Stimulated activated CD8-positive, alpha-beta memory T cell treated with anti-CD3 and anti-CD28 coated beads, Interleukin-15, amount 100 ng/mL, for 48 hours (primary cell): ENCODE data around the gene SLC13A1.

ENCODE experiments used
- DNase-seq, 2 donors: peaks; one replicate each; pipeline ENCODE4 v3.0.0-alpha.2; 2020; ENCODE audit warnings: low read depth in 2 of 2

SLC13A1 gene

DNA sequence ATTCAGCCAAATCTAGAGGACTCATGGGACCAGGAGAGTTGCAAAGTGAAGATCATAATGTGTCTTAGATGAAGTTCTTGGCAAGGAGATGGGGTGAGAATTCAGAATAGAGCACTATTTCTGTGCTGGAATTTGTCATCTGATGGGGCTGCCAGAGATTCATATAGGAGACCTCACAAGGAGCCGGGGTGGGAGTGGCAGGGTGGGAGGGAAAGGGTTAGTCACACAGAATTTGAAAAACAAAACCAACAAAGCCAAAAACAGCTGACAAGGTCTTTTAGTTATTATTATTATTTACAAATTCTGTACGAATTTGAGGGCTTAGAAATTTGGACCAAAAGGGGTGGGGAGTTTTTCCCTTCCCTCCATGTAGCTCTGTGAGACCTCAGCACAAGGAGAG is 1.7 kb downstream of the SLC13A1 start:
- no peak for DNase-seq

DNA sequence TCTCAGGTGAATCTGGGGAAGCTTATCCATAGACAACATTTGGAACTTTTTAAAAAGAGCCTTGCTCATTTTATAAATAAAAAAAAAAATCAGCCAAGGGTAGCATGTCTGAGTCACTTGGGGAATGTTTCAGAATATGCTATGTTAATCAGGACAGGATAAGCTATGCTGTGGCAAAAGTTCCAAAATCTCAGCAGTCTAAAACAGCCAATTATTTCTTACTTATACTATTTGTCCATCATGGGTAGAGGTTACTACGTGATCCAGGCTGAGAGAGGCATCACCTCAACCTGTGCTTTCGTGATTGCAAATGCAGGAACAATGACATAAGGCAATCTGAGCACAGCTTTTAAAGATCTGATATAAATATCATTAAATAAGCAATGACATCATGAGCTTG is 6.5 kb downstream of the SLC13A1 start:
- no peak for DNase-seq

DNA sequence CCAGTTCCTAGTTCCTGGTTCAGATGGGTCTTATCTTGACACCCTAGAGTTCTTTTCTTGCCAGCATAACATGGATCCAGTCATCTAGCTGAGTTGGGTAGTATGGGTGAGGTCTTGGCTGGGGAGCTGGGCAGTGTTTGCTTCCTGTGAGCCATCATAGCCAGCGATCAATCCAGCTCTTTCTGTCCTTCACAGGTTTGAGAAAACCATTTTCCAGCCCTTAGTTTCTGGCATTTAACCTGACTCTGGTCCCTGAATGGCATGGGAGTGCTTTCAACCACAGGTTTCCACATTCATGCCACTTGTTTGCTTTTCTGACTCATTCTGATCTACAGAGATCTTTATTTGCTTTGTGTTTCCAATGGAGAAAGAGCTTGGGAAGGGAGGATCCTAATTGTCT is 8.6 kb downstream of the SLC13A1 start:
- no peak for DNase-seq

DNA sequence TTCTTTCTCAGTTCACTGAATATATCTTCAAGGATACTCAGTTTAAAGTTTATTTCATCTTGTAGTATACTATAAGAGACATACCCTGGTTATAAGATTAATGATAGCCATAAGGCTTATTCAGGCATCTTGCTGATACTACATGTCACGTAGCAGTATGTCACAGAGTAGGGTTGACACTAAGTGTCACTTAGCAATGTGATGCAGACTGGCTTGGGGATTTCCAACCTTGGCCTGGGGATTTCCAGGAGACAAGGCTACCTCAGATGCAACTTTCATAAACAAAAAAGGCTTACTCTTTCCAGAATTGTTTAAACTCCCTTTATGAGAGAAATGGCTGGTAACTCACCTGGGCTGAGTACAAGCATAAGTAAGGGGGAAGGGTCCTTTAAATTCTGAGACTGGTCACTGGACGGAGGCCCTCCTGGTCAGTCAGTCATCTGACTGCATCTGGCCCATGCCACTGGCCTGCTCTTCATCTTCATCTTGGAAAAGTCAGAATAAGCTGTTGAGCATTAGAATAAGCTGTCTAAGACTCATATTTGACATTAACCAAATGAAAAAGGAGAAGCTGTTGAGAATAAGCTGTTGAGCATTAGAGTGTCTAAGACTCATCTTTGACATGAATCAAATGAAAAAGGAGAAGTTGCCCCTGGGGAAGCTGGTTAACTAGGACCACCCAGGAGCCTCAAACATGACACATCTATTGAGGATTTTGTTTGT is 9.5 kb downstream of the SLC13A1 start:
- DNase-seq, result no peak

- DNase-seq, result no peak
Measured at GRCh38 chr7:123185756-123186155, 14.0 kb downstream of the SLC13A1 start.

DNA sequence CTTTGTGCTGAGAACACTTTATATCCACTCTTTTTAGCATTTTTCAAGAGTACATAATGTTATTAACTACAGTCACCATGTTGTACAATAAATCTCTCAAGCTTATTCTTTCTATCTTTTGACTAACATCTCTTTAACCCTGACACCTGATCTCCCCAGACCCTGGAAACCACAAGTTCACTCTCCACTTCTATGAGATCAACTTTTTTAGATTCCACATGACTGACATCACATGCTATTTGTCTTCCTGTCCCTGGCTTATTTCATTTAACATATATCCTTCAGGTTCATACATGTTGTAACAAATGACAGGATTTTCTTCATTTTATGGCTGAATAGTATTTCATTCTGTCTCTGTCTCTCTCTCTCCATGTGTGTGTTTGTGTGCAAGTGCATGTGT is 15.5 kb downstream of the SLC13A1 start:
- DNase-seq, result no peak

- DNase-seq, result no peak
Measured at GRCh38 chr7:123183431-123183830, 16.3 kb downstream of the SLC13A1 start.

DNA sequence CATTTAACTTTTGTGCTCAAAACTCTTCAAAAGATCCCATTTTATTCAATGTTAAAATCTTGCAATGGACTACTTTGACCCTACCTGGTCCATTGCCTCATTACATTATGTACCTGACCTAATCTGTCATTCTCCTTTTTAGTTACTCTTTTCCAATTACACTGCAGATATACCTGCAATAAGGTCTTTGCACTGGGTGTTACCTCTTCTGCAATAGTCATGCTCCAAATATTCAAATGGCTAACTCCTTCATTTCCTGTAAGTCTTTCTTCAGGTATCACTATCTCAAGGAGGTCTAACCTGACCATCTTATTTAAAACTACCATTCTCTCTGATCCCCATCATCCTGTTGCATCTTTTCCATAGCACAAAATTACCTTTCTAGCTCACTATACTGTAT is 22.3 kb downstream of the SLC13A1 start:
- no peak for DNase-seq

GRCh38 chr7:123170333-123171246 is 29.2 kb downstream of the SLC13A1 start:
- DNase-seq, result no peak

DNA sequence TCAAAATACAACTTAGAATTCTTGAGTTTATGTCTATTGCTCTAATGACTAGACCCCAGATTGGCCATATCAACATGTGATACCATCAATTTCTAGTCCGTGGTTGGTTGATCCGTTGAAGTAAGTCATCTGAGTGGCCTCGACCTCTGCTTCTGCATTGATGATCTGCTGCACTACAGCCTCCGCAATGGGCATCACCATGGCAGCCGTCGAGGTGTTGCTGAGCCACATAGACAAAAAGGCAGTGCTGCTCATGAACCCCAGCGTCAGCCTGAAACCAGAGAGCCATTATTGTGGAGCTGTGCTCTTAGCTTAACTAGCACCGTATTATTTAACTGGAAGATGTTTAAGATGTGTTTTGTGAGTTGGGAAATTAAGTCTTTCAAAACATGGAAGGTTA is 30.7 kb downstream of the SLC13A1 start:
- DNase-seq, result no peak

GRCh38 chr7:123157606-123158005 is 42.2 kb downstream of the SLC13A1 start:
- DNase-seq, result no peak

DNA sequence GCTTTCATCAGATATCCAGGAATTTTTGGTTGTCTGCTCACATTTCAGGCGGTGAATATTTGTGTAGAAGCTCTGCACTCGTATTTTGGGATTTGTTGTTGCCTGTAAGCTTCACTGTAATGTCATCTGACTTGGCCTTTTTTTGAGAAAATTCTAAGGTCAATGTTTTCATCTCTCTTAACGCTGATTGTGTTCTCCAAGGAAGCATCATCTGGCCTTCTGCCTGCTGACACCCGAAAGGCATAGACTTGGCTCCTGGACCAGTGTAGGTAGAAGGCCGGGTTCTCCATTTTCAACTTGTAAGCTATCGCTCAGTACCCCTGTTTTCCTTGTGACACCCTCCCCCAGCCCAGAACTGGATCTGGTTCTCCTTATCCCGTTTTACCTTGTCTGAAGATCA is 44.2 kb downstream of the SLC13A1 start:
- DNase-seq, result no peak

DNA sequence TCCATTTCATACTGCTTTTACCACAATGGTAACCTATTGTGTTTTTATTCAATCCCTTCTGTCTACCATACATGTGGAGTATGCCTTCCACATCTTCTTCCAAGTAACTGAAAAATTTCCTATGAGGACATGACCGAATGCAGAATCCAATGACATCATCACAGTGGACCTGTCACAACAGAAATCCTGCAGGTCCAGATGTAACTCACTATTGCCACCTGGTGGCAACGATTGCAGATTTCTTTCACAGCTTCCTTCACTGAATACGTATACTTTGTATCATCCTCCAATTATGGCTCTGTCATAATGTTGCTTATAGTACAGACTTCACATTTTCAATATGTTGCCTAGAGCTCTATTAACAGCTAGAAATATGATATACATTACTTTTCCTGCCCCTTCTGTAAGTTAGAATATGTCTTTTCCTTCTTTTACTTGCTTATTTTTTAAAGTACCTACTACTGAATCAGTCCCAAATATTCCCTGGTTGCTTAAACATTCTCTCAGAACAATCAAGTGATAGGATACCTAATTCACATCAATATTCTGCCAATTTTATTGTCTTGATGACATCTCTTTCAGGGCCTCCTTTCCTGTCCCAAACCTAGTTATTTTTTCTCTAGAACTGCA is 45.4 kb downstream of the SLC13A1 start:
- no peak for DNase-seq

DNA sequence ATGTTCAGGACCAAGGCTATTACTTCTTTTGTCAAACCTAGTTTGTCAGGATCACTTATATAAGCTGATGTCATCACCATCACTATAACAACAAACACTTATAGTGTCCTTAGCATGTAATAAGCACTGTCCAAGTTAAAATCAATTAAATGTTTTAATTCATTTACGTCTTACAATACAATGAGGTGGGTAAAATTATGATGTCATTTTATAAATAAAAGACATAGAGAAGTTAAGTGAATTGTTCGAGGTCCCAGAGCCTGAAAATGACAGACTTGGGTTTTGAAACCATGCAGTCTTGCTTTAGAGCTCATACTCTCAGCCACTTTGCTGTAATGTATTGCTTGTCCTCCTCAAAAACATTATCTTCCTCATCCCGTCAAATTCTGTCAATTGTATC is 48.3 kb downstream of the SLC13A1 start:
- no peak for DNase-seq

DNA sequence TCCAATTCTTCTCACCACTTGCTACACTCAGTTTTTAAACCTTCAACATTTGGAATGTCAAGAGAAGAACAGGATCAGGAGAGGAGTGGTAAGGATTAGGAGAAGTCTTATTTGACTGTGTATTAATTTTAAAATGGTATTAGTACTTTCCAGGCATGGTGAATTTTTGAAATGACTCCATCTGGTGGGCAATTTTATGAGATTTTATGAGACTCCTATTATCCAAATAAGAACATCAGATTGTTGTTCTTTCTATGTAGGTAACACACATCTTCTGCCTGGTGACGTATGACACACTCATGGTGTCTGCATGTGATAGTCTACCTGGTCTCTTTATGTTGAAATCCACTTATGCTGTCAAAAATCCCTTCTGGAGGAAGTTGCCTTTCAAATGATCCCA is 51.0 kb downstream of the SLC13A1 start:
- no peak for DNase-seq

DNA sequence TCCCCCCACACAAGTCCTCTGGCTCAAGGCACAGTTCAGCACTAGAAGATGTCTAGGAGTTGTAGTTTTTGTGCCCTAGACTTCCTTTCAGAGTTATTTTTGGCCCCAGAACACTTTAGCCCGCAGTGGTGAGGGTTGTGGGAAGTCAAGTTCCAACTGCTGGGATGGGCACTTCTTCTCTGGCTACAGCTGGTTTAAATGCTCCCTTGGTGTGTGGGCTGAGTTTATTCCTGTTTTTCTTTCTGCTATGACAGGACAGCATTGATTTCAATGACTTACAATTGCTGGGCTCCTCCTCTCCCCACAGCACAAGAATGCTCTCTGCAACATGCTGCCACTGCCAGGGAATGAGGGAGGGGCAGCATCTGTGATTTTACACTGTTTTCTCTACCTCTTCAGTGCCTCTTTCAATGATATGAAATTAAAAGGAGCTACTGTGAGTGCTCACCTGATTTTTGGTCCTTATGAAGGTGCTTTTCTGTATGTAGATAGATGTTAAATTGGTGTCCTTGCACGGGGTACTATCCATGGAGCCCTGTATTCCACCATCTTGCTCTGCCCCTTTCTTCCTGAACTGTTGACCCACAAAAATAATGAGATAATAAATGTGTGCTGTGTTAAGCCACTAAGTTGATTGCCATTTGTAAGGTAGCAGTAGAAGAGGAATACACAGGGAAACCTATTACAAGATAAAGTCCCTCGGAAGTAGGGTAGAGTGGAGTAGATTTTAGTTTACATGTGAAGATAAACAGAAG is 56.3 kb downstream of the SLC13A1 start:
- DNase-seq, result no peak

DNA sequence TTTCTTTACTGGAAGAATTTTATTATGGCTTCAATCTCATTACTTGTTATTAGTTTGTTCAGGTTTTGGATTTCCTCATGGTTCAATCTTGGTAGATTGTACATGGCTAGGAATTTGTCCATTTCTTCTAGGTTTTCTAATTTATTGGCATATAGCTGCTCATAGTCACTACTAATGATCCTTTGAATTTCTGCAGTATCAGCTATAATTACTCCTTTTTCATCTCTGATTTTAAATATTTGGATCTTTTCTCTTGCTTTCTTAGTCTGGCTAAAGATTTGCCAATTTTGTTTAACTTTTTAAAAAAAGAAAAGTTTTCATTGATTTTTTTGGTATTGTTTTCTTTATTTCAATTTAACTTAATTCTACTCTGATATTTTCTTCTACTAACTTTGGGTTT is 59.2 kb downstream of the SLC13A1 start:
- no peak for DNase-seq

DNA sequence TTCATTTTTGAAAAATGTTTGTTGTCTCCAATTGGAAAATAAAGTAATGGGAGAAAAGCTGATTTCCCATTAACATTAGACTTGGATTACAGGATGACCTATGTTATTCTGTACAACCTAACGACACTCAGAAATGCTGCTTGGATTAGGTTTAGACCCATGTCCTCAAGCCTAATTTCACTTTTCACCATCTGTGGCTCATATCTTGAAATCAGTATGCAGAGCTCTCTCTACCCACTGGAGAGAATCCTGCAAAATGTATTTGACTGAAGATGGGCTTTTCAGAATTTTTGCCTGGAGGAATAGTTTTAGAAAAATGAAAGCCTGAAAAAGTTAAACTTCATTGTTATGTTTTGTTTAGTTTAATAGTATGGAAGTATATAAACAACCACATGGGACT is 63.8 kb downstream of the SLC13A1 start:
- no peak for DNase-seq

GRCh38 chr7:123133924-123134323 is 65.8 kb downstream of the SLC13A1 start:
- no peak for DNase-seq

GRCh38 chr7:123131961-123132360 is 67.8 kb downstream of the SLC13A1 start:
- DNase-seq, result no peak

DNA sequence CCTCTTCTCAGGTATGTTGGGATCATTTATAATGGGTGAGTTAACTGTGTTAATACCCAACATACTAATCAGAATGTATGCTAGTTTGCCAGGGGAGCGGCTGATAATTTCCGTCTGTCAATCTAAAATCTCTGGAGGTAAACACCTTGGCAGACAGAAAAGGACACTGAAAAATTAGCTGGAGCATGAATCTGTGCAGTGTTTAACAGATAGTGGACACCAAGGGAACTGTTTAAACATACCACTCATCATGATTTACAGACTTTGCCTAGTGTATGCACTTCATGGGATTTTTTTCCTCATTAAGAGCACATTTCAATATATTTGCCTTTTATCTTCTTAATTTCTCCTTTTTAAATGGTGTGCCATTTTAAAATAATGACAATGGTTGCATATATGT is 68.2 kb downstream of the SLC13A1 start:
- no peak for DNase-seq

DNA sequence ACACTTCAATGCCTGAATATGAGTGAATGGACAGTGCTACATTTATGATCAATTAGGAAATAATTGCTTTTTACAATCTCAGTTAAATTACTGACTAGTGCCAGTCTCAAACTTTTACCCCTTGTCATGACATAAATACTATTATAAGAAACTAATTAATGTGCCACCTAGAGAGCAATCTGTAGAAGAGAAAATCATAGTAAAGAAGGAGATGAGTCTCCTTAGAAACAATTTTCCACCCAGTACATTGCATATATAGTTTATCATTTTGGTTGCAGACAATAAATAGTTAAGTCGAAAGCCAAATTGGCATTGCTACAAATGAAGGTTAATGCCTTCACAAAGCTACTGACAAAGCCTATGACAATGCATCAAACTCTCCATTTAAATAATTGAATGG is 68.6 kb downstream of the SLC13A1 start:
- DNase-seq, result no peak
